Measurements from ENCODE around the gene OR51V1.
"Not testable (repeated sequence)": the region's sequence is repeated elsewhere in the genome, so short reads cannot be mapped to it uniquely, and the experiment has no call there.

DNA sequence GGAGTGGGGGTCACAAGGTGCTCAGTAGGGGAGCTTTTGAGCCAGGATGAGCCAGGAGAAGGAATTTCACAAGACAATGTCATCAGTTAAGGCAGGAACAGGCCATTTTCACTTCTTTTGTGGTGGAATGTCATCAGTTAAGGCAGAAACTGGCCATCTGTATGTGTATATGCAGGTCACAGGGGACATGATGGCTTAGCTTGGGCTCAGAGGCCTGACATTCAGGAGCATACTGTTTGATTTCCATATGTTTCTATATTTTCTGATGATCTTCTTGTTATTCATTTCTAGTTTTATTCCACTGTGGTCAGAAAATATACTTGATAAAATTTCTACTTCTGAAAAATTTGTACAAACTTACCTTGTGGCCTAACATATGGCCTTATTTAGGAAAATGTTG lies 34.6 kb downstream of the OR51V1 start:
- TF ChIP-seq, protein P1, sequence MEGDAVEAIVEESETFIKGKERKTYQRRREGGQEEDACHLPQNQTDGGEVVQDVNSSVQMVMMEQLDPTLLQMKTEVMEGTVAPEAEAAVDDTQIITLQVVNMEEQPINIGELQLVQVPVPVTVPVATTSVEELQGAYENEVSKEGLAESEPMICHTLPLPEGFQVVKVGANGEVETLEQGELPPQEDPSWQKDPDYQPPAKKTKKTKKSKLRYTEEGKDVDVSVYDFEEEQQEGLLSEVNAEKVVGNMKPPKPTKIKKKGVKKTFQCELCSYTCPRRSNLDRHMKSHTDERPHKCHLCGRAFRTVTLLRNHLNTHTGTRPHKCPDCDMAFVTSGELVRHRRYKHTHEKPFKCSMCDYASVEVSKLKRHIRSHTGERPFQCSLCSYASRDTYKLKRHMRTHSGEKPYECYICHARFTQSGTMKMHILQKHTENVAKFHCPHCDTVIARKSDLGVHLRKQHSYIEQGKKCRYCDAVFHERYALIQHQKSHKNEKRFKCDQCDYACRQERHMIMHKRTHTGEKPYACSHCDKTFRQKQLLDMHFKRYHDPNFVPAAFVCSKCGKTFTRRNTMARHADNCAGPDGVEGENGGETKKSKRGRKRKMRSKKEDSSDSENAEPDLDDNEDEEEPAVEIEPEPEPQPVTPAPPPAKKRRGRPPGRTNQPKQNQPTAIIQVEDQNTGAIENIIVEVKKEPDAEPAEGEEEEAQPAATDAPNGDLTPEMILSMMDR (conservative IDR thresholded peaks at IDR 0.05): not testable (repeated sequence)
- TF ChIP-seq ZFX (IDR thresholded peaks at IDR 0.05): not testable (repeated sequence)
